ENCODE data around the gene HABP2. TPM values are rescaled to one million over a fixed set of nuclear protein-coding genes. Genes with fewer than 3 reads are reported as not detected.

Gene HABP2
- total RNA-seq, 1 donor from 2014 or later = not detected

GRCh38 chr10:113572520-113573290 is 19.9 kb downstream of the HABP2 start:
- Mint-ChIP-seq H3K9me3 (ENCODE audit: unreplicated experiment) (peaks cover 5% of the 10 kb centered on the region), H3K4me1 (ENCODE audit: low read depth, unreplicated experiment) (no peaks in the 10 kb centered on the region), H3K36me3 (ENCODE audit: low read depth, unreplicated experiment) (peaks cover 2% of the 10 kb centered on the region), H3K27ac (ENCODE audit: unreplicated experiment) (no peak overlapping the region), H3K4me3 (ENCODE audit: unreplicated experiment) (no peak overlapping the region), H3K27me3 (ENCODE audit: low read depth, unreplicated experiment) (peaks cover 39% of the 10 kb centered on the region)
- Histone ChIP-seq H3K27ac (ENCODE audit: low read depth, low read length) (no peak overlapping the region), H4K20me1 (ENCODE audit: insufficient read depth, low read length) (no peaks in the 10 kb centered on the region), H3K4me1 (ENCODE audit: insufficient read depth, low read length) (no peaks in the 10 kb centered on the region), H3K9ac (ENCODE audit: low read length) (no peak overlapping the region), H3K4me2 (ENCODE audit: low read length) (no peak overlapping the region), H3K36me3 (ENCODE audit: insufficient read depth, low read length) (no peaks in the 10 kb centered on the region), H3K79me2 (ENCODE audit: insufficient read depth, low read length) (no peaks in the 10 kb centered on the region), H3K4me3 (ENCODE audit: insufficient read depth, low read depth, low read length) (no peak overlapping the region), H3K27me3 (ENCODE audit: insufficient read depth, low read length) (peaks cover 14% of the 10 kb centered on the region), H2AFZ (ENCODE audit: low read depth, low read length) (no peak overlapping the region), H3K9me3 (ENCODE audit: insufficient read depth, low read depth, low read length) (no peaks in the 10 kb centered on the region)
- DNase-seq (ENCODE audit: low read depth) (no peak), FAIRE-seq (no peak)
- TF ChIP-seq EZH2 (IDR thresholded peaks at IDR 0.05; ENCODE audit: insufficient read depth, low read length) = no peak
- TF ChIP-seq, protein P1, sequence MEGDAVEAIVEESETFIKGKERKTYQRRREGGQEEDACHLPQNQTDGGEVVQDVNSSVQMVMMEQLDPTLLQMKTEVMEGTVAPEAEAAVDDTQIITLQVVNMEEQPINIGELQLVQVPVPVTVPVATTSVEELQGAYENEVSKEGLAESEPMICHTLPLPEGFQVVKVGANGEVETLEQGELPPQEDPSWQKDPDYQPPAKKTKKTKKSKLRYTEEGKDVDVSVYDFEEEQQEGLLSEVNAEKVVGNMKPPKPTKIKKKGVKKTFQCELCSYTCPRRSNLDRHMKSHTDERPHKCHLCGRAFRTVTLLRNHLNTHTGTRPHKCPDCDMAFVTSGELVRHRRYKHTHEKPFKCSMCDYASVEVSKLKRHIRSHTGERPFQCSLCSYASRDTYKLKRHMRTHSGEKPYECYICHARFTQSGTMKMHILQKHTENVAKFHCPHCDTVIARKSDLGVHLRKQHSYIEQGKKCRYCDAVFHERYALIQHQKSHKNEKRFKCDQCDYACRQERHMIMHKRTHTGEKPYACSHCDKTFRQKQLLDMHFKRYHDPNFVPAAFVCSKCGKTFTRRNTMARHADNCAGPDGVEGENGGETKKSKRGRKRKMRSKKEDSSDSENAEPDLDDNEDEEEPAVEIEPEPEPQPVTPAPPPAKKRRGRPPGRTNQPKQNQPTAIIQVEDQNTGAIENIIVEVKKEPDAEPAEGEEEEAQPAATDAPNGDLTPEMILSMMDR (IDR thresholded peaks at IDR 0.05; ENCODE audit: insufficient read depth, low read depth, low read length) = no peak

DNA sequence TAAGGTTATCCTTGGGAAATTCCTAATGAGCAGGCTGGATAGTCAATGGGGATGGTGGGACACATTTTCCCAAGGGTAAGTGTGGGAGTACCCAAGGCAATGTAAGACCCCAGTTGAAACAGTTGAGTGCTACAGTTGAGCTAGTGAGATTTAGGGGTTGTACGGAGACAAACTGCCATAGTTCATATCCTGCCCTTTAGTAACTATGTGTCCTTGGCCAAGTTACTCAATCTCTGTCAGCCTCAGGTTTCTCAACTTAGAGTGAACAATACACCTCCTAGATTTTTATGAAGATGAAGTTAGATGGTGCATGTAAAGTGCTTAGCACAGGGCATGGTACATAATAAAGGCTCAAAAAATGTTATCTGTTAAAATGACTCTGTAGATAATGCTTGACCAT is 20.5 kb downstream of the HABP2 start:
- FAIRE-seq = no peak
- Histone ChIP-seq H2AFZ (ENCODE audit: low read depth, low read length) (no peak overlapping the region), H3K9me3 (ENCODE audit: insufficient read depth, low read depth, low read length) (no peaks in the 10 kb centered on the region), H3K9ac (ENCODE audit: low read length) (no peak overlapping the region), H3K27me3 (ENCODE audit: insufficient read depth, low read length) (peaks cover 11% of the 10 kb centered on the region), H3K4me1 (ENCODE audit: insufficient read depth, low read length) (no peaks in the 10 kb centered on the region), H3K4me2 (ENCODE audit: low read length) (no peak overlapping the region), H3K27ac (ENCODE audit: low read depth, low read length) (no peak overlapping the region), H3K4me3 (ENCODE audit: insufficient read depth, low read depth, low read length) (no peak overlapping the region), H4K20me1 (ENCODE audit: insufficient read depth, low read length) (no peaks in the 10 kb centered on the region), H3K79me2 (ENCODE audit: insufficient read depth, low read length) (no peaks in the 10 kb centered on the region), H3K36me3 (ENCODE audit: insufficient read depth, low read length) (no peaks in the 10 kb centered on the region)
- Mint-ChIP-seq H3K4me3 (ENCODE audit: unreplicated experiment) (no peak overlapping the region), H3K4me1 (ENCODE audit: low read depth, unreplicated experiment) (no peaks in the 10 kb centered on the region), H3K36me3 (ENCODE audit: low read depth, unreplicated experiment) (peaks cover 2% of the 10 kb centered on the region), H3K9me3 (ENCODE audit: unreplicated experiment) (peaks cover 5% of the 10 kb centered on the region), H3K27me3 (ENCODE audit: low read depth, unreplicated experiment) (peaks cover 41% of the 10 kb centered on the region), H3K27ac (ENCODE audit: unreplicated experiment) (no peak overlapping the region)
- TF ChIP-seq, protein P1 (IDR thresholded peaks at IDR 0.05; ENCODE audit: insufficient read depth, low read depth, low read length) = no peak
- no peak for TF ChIP-seq EZH2 (IDR thresholded peaks at IDR 0.05; ENCODE audit: insufficient read depth, low read length)
- DNase-seq (ENCODE audit: low read depth) = no peak

DNA sequence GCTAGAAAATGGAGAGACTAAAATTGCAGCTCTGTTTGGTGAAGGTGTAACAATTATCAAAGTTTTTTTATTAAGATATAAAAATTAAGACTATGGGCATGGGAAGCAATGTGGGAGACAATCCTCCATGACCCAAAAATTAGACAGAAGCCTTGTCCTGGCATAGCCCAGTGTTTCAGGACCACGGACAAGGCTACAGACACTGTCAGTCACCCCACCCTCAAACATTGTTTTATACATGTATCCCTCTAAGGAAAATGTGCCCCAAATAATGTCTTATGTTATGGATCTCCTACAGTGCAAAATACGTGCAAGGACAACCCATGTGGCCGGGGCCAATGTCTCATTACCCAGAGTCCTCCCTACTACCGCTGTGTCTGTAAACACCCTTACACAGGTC is 24.0 kb downstream of the HABP2 start:
- no peak for TF ChIP-seq EZH2 (IDR thresholded peaks at IDR 0.05; ENCODE audit: insufficient read depth, low read length)
- TF ChIP-seq, protein P1 (IDR thresholded peaks at IDR 0.05; ENCODE audit: insufficient read depth, low read depth, low read length) = no peak

More for the DNA sequence above, 24.0 kb downstream of the HABP2 start:
- Histone ChIP-seq H3K4me2 (ENCODE audit: low read length) (no peak overlapping the region), H3K4me1 (ENCODE audit: insufficient read depth, low read length) (no peaks in the 10 kb centered on the region), H3K27me3 (ENCODE audit: insufficient read depth, low read length) (peaks cover 6% of the 10 kb centered on the region), H3K4me3 (ENCODE audit: insufficient read depth, low read depth, low read length) (no peak overlapping the region), H2AFZ (ENCODE audit: low read depth, low read length) (no peak overlapping the region), H3K79me2 (ENCODE audit: insufficient read depth, low read length) (no peaks in the 10 kb centered on the region), H3K27ac (ENCODE audit: low read depth, low read length) (no peak overlapping the region), H3K9ac (ENCODE audit: low read length) (no peak overlapping the region), H4K20me1 (ENCODE audit: insufficient read depth, low read length) (no peaks in the 10 kb centered on the region), H3K36me3 (ENCODE audit: insufficient read depth, low read length) (no peaks in the 10 kb centered on the region), H3K9me3 (ENCODE audit: insufficient read depth, low read depth, low read length) (no peaks in the 10 kb centered on the region)
- no peak for DNase-seq (ENCODE audit: low read depth)
- Mint-ChIP-seq H3K4me1 (ENCODE audit: low read depth, unreplicated experiment) (no peaks in the 10 kb centered on the region), H3K4me3 (ENCODE audit: unreplicated experiment) (no peak overlapping the region), H3K27ac (ENCODE audit: unreplicated experiment) (no peak overlapping the region), H3K36me3 (ENCODE audit: low read depth, unreplicated experiment) (no peaks in the 10 kb centered on the region), H3K9me3 (ENCODE audit: unreplicated experiment) (peaks cover 7% of the 10 kb centered on the region), H3K27me3 (ENCODE audit: low read depth, unreplicated experiment) (peaks cover 40% of the 10 kb centered on the region)
- FAIRE-seq = no peak

All from astrocyte (in vitro differentiated cells and primary cell).